ENCODE data around the gene GHR.

Gene GHR

DNA sequence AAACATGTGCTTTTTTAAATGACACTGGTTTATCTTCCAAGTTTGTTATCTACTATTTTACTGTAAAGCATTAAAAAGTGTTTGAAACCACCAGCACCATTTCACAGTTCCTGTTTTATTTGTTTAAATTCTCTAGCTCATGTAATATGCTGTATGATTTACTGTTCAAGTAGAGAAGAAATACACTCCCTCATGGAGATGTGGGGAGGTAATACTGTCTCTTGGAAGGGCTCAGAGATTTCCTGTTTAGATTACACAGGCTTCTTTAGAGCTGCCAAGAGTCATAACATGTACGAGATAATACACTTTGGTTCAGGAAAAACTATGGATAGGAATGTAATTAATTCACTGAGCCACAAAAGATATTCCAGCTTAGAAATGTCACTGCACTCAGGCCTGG, 198.4 kb downstream of the GHR start (continued):
- TF ChIP-seq PATZ1 (CRISPR knock-in tag; IDR thresholded peaks at IDR 0.05; ENCODE audit: borderline replicate concordance): no peak
- no peak for TF ChIP-seq CSDC2 (CRISPR knock-in tag; IDR thresholded peaks at IDR 0.05)
- TF ChIP-seq CSRNP3 (CRISPR knock-in tag; IDR thresholded peaks at IDR 0.05): no peak
- no peak for TF ChIP-seq ZFP3 (CRISPR knock-in tag; IDR thresholded peaks at IDR 0.05)

DNA sequence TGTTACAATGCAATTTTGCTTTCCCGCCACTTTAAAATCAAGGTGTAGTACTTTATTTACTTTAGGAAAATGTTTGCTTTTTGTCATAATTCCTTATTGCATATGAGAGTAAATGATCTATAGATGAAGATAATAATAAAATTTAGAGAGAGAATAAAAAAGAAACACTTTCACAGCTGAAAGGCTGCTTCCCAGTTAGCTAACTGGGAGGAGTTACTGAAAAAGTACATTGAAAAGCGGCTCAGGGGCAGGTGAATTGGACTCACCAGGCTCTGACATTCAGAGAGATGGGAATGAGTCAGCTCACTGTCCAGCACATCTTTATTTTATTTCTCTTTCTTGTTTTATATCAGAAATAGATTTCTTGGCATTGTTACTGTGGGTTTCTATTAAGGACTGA, 201.7 kb downstream of the GHR start:
- TF ChIP-seq, protein P1, sequence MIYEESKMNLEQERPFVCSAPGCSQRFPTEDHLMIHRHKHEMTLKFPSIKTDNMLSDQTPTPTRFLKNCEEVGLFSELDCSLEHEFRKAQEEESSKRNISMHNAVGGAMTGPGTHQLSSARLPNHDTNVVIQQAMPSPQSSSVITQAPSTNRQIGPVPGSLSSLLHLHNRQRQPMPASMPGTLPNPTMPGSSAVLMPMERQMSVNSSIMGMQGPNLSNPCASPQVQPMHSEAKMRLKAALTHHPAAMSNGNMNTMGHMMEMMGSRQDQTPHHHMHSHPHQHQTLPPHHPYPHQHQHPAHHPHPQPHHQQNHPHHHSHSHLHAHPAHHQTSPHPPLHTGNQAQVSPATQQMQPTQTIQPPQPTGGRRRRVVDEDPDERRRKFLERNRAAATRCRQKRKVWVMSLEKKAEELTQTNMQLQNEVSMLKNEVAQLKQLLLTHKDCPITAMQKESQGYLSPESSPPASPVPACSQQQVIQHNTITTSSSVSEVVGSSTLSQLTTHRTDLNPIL (CRISPR knock-in tag; IDR thresholded peaks at IDR 0.05; ENCODE audit: low read depth): no peak
- TF ChIP-seq ESRRG (CRISPR knock-in tag; IDR thresholded peaks at IDR 0.05) (no peak), CSRNP3 (CRISPR knock-in tag; IDR thresholded peaks at IDR 0.05) (no peak), ARNTL (CRISPR knock-in tag; IDR thresholded peaks at IDR 0.05; ENCODE audit: borderline replicate concordance, low read depth) (no peak), RARB (CRISPR knock-in tag; IDR thresholded peaks at IDR 0.05) (no peak), BACH2 (CRISPR knock-in tag; IDR thresholded peaks at IDR 0.05; ENCODE audit: borderline replicate concordance) (no peak), TOX (CRISPR knock-in tag; IDR thresholded peaks at IDR 0.05; ENCODE audit: borderline replicate concordance) (no peak), POU6F1 (CRISPR knock-in tag; IDR thresholded peaks at IDR 0.05; ENCODE audit: borderline replicate concordance, low read depth) (no peak), GLIS3 (CRISPR knock-in tag; IDR thresholded peaks at IDR 0.05) (no peak), TCF4 (CRISPR knock-in tag; IDR thresholded peaks at IDR 0.05; ENCODE audit: borderline replicate concordance) (no peak), ZNF565 (CRISPR knock-in tag; conservative IDR thresholded peaks at IDR 0.05; ENCODE audit: low read depth) (no peak), ZFP3 (CRISPR knock-in tag; IDR thresholded peaks at IDR 0.05) (no peak), ZFP30 (CRISPR knock-in tag; IDR thresholded peaks at IDR 0.05) (no peak), SNAI2 (CRISPR knock-in tag; IDR thresholded peaks at IDR 0.05) (no peak), CSDC2 (CRISPR knock-in tag; IDR thresholded peaks at IDR 0.05) (no peak), ZC3H10 (CRISPR knock-in tag; IDR thresholded peaks at IDR 0.05) (no peak)
- no peak for ATAC-seq

GRCh38 chr5:42626462-42626861, 203.2 kb downstream of the GHR start:
- TF ChIP-seq CSRNP3 (CRISPR knock-in tag; IDR thresholded peaks at IDR 0.05) (no peak), ZFP30 (CRISPR knock-in tag; IDR thresholded peaks at IDR 0.05) (no peak), ARNTL (CRISPR knock-in tag; IDR thresholded peaks at IDR 0.05; ENCODE audit: borderline replicate concordance, low read depth) (no peak), ZNF8 (CRISPR knock-in tag; IDR thresholded peaks at IDR 0.05) (no peak), SNAI2 (CRISPR knock-in tag; IDR thresholded peaks at IDR 0.05) (no peak), PPARA (CRISPR knock-in tag; IDR thresholded peaks at IDR 0.05; ENCODE audit: borderline replicate concordance) (no peak)
- TF ChIP-seq, protein P1 (CRISPR knock-in tag; IDR thresholded peaks at IDR 0.05; ENCODE audit: low read depth): no peak
- ATAC-seq: no peak
